Measurements from ENCODE around the gene KCNJ9.

Gene KCNJ9

GRCh38 chr1:160089883-160090282 is 8.5 kb downstream of the KCNJ9 start:
- no peak for DNase-seq

- no peak for DNase-seq
These were observed 9.4 kb downstream of the KCNJ9 start for GRCh38 chr1:160090760-160091159.

- DNase-seq = no peak
These were observed 10.4 kb downstream of the KCNJ9 start for GRCh38 chr1:160091666-160092223.

- no peak for DNase-seq
These were observed 11.2 kb downstream of the KCNJ9 start for GRCh38 chr1:160092366-160093068.

- no peak for DNase-seq
These were observed 11.7 kb downstream of the KCNJ9 start for GRCh38 chr1:160093069-160093395.

- DNase-seq = no peak
These were observed 12.4 kb downstream of the KCNJ9 start for GRCh38 chr1:160093624-160094290.

- no peak for DNase-seq
These were observed 12.9 kb downstream of the KCNJ9 start for GRCh38 chr1:160094291-160094625.

GRCh38 chr1:160094806-160095205 is 13.5 kb downstream of the KCNJ9 start:
- no peak for DNase-seq

- DNase-seq = no peak
These were observed 14.2 kb downstream of the KCNJ9 start for GRCh38 chr1:160095382-160096105.

GRCh38 chr1:160096274-160097116 is 15.2 kb downstream of the KCNJ9 start:
- no peak for DNase-seq

- no peak for DNase-seq
These were observed 16.0 kb downstream of the KCNJ9 start for GRCh38 chr1:160097151-160097910.

GRCh38 chr1:160097911-160098851 is 16.8 kb downstream of the KCNJ9 start, which contains the start of gene IGSF8:
Gene IGSF8, minus strand, starts transcription at chr1:160098619. Its CDS starts 147 bp downstream, at chr1:160098472.
- DNase-seq = peak; percentile 79

- DNase-seq = peak; percentile 92
These were observed 17.7 kb downstream of the KCNJ9 start for GRCh38 chr1:160098852-160099561.

GRCh38 chr1:160099716-160100375 is 18.5 kb downstream of the KCNJ9 start:
- DNase-seq = no peak

- peak; percentile 80 for DNase-seq
These were observed 19.8 kb downstream of the KCNJ9 start for GRCh38 chr1:160101037-160101716.

GRCh38 chr1:160101717-160102522 is 20.6 kb downstream of the KCNJ9 start:
- DNase-seq = no peak

GRCh38 chr1:160103658-160104408 is 22.5 kb downstream of the KCNJ9 start:
- no peak for DNase-seq

Measured in fibroblast of skin of back (primary cell).